ENCODE results near the gene SPTBN4. TPM values are rescaled to one million over a fixed set of nuclear protein-coding genes. Genes with fewer than 3 reads are reported as not detected.

Gene SPTBN4
- total RNA-seq, 2 experiments from 2014 or later: 1.3 to 2.3 TPM

DNA sequence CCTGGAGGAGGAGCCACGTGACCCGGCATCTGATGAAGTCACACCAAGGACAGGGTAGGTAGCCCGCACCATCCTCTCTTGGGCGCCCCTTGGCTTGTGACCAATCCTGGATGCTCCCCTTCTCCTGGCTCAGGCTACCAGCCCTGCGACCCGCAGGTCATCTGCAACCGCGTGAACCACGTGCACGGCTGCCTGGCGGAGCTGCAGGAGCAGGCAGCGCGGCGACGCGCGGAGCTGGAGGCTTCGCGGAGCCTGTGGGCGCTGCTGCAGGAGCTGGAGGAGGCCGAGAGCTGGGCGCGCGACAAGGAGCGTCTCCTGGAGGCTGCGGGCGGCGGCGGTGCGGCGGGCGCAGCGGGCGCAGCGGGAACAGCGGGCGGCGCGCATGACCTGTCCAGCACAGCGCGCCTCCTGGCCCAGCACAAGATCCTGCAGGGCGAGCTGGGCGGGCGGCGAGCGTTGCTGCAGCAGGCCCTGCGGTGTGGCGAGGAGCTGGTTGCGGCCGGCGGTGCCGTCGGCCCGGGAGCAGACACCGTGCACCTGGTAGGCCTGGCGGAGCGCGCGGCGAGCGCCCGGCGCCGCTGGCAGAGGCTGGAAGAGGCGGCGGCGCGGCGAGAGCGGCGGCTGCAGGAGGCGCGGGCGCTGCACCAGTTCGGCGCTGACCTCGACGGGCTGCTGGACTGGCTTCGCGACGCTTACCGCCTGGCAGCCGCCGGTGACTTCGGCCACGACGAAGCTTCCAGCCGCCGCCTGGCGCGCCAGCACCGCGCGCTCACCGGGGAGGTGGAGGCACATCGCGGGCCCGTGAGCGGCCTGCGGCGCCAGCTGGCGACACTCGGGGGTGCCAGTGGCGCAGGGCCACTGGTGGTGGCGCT, 45.9 kb downstream of the SPTBN4 start:
- Mint-ChIP-seq H3K36me3 (ENCODE audit: low read depth) (no peaks in the 10 kb centered on the region), H3K27me3 (peaks cover 45% of the 10 kb centered on the region), H3K4me1 (ENCODE audit: low read depth) (peaks cover 8% of the 10 kb centered on the region), H3K27ac (no peak overlapping the region), H3K4me3 (no peak overlapping the region), H3K9me3 (no peaks in the 10 kb centered on the region)
- CTCF ChIA-PET: interaction anchor here (0.9 to 1.6 kb wide), 2 partner anchors 11 to 88 kb away, joined by 3 to 4 read pairs; no protein-coding TSS in a partner anchor
- DNase-seq: no peak
- ATAC-seq: no peak
- TF ChIP-seq, protein P1, sequence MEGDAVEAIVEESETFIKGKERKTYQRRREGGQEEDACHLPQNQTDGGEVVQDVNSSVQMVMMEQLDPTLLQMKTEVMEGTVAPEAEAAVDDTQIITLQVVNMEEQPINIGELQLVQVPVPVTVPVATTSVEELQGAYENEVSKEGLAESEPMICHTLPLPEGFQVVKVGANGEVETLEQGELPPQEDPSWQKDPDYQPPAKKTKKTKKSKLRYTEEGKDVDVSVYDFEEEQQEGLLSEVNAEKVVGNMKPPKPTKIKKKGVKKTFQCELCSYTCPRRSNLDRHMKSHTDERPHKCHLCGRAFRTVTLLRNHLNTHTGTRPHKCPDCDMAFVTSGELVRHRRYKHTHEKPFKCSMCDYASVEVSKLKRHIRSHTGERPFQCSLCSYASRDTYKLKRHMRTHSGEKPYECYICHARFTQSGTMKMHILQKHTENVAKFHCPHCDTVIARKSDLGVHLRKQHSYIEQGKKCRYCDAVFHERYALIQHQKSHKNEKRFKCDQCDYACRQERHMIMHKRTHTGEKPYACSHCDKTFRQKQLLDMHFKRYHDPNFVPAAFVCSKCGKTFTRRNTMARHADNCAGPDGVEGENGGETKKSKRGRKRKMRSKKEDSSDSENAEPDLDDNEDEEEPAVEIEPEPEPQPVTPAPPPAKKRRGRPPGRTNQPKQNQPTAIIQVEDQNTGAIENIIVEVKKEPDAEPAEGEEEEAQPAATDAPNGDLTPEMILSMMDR (IDR thresholded peaks at IDR 0.05): no peak
- intact Hi-C loops (cut with micrococcal nuclease): no loop called here
- POLR2A ChIA-PET: no interaction called here

DNA sequence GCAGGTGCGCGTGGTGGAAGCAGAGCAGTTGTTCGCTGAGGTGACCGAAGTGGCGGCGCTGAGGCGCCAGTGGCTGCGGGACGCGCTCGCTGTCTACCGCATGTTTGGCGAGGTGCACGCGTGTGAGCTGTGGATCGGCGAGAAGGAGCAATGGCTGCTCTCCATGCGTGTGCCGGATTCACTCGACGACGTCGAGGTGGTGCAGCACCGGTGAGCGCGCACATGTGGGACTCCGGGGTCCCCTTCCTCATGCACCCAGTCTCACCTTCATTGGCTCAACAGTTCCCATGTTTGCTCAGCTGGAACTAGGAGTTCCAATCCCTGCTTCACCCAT, 46.5 kb downstream of the SPTBN4 start:
- TF ChIP-seq, protein P1 (IDR thresholded peaks at IDR 0.05): no peak

DNA sequence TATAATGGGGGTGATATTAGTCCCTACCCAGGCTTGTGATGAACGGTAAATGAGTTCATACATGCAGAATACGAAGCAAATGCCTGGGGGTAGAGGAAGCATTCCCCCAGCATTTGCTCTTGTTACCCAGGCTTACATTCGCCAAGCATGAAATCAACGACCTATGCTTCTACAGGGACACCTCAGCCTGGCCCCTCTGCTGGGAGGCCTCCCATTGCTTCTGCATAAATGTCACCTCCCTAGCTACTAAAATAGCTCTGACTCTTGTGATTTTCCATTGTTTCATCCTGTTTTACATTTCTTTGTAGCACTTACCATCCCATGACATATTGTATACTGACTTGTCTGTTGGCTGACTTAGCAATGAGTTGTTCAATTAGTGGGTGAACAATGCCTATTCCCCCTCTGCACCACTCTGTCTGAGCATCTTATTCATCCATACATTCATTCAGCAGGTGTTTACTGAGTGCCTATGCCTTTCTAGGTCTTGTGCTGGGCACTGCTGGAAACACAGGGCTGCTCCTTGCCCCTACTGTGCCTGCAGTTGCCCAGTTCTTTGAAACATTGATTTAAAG, 47.0 kb downstream of the SPTBN4 start:
- DNase-seq (no peak), ATAC-seq (no peak)
- H3K27ac Mint-ChIP-seq: no peak overlapping the region
- H3K36me3 Mint-ChIP-seq (ENCODE audit: low read depth): no peaks in the 10 kb centered on the region
- TF ChIP-seq, protein P1 (IDR thresholded peaks at IDR 0.05): no peak
- peaks cover 42% of the 10 kb centered on the region for H3K27me3 Mint-ChIP-seq
- intact Hi-C loops (cut with micrococcal nuclease): no loop called here
- H3K9me3 Mint-ChIP-seq: no peaks in the 10 kb centered on the region
- peaks cover 8% of the 10 kb centered on the region for H3K4me1 Mint-ChIP-seq (ENCODE audit: low read depth)
- ChIA-PET POLR2A (interaction anchor here (0.6 kb wide), 1 partner anchor 18 kb away, joined by 3 read pairs; no protein-coding TSS in a partner anchor), CTCF (interaction anchor here (1.6 kb wide), 1 partner anchor 10 kb away, joined by 4 read pairs; no protein-coding TSS in a partner anchor)
- no peak overlapping the region for H3K4me3 Mint-ChIP-seq

More for the DNA sequence above, 46.5 kb downstream of the SPTBN4 start:
- intact Hi-C loops (cut with micrococcal nuclease): no loop called here
- no peak for ATAC-seq
- H3K4me1 Mint-ChIP-seq (ENCODE audit: low read depth): peaks cover 8% of the 10 kb centered on the region
- ChIA-PET CTCF (interaction anchor here (1.6 kb wide), 1 partner anchor 11 kb away, joined by 4 read pairs; no protein-coding TSS in a partner anchor), POLR2A (no interaction called here)
- no peaks in the 10 kb centered on the region for H3K36me3 Mint-ChIP-seq (ENCODE audit: low read depth)
- H3K27ac Mint-ChIP-seq: no peak overlapping the region
- no peaks in the 10 kb centered on the region for H3K9me3 Mint-ChIP-seq
- H3K4me3 Mint-ChIP-seq: no peak overlapping the region
- peaks cover 45% of the 10 kb centered on the region for H3K27me3 Mint-ChIP-seq
- no peak for DNase-seq

DNA sequence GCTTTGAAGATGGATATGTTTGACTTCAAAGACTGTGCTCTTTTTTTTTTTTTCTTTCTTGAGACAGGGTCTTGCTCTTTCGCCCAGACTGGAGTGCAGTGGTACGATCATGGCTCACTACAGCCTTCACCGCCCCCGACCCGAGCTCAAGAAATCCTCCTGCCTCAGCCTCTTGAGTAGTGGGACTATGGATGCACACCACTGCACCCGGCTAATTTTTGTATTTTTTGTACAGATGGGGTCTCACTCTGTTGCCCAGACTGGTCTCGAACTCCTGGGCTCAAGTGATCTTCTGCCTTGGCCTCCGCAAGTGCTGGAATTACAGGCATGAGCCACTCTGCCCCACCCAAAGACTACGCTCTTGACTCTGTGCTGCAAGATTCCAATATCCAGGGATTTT, 50.4 kb downstream of the SPTBN4 start:
- Mint-ChIP-seq H3K27ac (no peak overlapping the region), H3K9me3 (no peaks in the 10 kb centered on the region), H3K36me3 (ENCODE audit: low read depth) (no peaks in the 10 kb centered on the region), H3K4me1 (ENCODE audit: low read depth) (peaks cover 4% of the 10 kb centered on the region), H3K27me3 (peaks cover 35% of the 10 kb centered on the region), H3K4me3 (no peak overlapping the region)
- ChIA-PET CTCF (interaction anchor here (1.3 to 1.6 kb wide), 2 partner anchors 117 to 212 kb away, joined by 3 to 4 read pairs; no protein-coding TSS in a partner anchor), POLR2A (no interaction called here)
- TF ChIP-seq, protein P1 (IDR thresholded peaks at IDR 0.05): no peak
- intact Hi-C loops (cut with micrococcal nuclease): no loop called here
- no peak for DNase-seq
- no peak for ATAC-seq

Data from activated CD8-positive, alpha-beta T cell treated with anti-CD3 and anti-CD28 coated beads for 36 hours (primary cell).